Kidney tubule cell (primary cell): ENCODE results near the gene PRDM15.

ENCODE experiments used
- DNase-seq: peaks from one replicate; pipeline ENCODE4 v3.0.0-alpha.2; 2018; ENCODE audit warnings: low spot score

The PRDM15 gene

DNA sequence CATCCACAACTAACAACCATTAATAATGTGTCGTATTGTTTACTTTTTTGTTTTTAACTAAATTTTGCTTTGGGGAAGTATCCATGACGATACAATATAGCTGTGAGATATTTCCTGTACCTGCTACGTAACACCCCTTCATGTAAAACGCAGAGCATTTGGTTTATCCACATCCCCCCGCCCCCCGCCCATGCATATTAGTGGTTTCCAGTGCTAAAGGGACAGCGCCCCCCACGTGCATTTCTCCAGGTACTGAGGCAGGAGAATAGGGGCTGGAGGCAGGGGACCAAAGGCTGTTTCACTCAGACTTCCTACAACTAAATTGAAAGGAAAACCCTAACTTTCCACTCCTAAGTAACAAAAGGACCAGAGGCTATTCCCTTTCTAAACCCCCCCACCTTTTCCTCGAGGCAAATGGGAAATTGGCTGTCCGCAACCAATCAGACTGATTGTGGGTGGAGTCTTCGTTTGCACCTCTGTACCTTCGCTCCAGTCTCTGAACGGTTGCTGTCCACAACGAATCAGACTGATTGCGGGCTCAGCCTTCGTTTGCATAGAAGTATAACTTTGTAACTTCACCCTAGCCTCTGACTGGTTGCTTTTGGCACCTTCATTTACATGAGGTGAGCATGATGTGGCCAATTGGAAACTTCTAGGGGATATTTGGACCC lies 100.1 kb downstream of the PRDM15 start:
- peak; percentile 52 for DNase-seq

DNA sequence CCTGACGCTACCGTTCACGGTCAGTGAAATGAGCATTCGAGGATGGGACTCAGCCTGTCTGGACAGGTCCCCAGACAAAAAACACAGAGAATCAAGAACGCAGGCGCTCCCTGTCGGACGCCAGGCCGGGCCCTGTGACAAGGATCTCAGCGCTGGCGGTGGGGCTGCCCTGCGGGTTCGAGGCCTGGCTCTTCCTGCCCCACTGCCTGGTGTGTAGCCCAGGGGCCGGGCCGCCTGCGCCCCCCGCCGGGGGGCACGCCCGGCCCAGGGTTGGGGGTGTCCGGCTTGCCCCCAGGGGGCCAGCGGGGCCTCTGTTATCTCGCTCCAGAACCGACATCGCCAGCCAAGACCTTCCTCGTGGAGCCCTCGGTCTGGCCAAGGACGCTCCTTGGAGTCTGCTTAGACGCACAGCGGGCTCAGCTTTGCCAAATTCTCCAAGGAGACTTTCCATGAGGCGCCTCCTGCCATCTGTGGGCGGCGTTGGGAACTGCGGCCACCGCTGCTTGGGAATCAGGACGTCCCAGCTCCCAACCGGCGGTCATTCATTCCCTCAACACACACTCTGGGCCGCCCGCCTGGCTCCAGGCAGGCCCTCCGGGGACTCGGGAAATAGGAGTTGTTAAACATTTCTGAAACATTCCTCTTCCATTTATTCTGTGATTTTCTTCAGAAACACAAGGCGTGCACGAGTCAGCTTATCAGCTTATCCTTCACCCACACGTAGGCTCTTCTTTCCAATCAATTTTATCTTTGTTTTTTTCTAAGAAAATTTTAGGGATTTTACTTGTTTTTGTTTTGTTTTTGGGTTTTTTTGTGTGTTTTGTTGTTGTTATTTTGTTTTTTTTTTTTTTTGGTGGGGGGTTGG lies 101.0 kb downstream of the PRDM15 start:
- peak; percentile 87 for DNase-seq

DNA sequence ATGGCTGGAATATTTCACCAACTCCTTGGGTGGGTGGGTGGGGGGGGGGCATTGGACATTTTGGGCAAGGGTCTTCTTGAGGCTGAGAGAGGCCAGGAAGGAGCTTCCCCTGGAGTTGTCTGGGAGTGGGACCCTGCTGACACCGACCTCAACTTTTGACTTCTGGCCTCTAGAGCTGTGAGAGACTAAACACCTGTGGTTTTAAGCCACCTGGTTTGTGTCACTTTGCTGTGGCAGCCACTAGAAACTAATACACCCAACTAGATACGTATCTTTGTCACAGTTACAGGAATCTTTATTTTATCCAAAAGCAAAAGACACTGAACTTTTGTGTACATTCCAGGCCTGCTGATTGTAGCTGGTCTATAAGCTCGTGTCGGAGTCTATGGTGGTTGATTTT lies 102.4 kb downstream of the PRDM15 start:
- DNase-seq, result no peak

DNA sequence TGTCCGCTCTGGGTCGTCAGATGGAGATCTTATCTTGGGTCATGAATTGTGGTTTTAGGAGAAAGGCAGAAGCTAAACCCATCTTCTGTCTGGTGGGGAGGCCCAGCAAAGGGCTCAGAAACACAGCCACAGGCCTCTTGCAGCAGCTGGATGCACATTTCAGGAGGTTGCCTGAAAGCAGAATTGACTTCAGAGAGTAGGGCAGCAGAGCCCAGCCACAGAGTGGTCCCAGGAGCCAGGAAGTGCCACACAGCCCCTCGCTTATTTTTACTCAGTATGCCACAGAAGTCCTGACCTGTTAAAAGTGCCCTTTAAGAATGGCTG lies 104.0 kb downstream of the PRDM15 start:
- no peak for DNase-seq

DNA sequence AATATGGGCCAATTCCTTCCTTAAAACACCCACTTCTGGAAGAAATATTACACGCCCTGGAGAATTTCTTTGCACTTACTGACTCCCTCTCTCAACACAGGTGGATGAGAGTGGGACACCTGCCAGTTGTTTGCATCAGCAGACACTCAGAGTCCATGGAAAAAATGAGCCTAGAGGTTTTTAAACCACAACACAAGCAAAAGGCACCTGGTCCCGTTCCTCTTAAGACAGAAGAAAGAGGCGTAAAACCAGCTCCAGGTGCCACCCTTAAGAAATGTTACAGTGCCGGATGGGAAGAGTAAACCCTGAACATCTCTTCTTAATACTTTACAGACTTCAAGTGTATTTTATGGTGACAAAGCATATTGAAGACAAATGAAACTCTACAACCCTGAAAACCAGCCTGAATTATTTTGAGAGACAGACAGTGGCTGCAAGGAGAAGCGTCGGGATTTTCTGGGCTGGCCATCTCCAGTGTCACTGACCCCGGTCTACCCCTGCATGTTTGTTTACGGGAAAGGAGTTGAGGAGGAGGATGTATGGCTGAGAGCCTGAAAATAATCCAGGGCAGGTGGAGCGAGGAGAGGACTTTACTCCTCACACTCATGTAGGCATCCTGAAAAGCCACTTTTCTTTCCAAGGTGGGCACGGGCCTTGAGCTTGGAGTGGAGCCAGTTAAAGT lies 104.5 kb downstream of the PRDM15 start:
- DNase-seq, result no peak

DNA sequence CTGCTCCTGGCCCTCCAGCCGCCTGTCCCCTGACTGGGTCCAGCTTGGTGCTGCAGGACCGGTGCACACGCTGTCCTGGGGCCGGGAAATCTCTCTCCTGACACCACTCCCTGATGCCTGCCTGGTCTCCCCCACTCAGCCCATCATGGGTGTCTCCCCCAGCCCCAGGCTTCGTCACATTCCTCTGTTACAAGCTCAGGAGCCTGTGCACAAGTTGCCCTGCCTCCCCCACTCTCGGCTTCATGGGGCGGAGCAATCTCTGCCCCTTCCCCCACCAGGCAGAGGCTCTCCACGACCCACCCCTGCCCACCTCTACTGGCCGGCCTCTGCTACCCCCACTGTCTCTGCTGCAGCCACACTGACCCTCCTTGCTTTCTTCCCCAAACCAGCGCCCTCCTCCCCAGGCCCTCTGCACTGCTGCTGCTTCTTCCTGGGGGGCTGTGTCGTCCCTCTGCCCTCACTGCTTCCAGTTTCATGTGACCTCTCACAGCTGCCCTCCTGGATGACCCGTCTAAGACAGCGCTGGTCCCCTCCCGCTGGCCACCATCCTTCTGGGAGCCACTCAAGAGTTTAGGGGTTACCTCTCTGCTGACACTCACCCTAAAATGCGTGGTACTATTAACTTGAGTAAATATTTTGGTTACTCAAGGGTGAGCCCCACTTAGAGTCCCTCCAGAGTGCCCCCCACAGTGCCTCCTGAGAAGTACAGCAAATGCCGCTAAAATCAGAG lies 106.6 kb downstream of the PRDM15 start:
- no peak for DNase-seq

DNA sequence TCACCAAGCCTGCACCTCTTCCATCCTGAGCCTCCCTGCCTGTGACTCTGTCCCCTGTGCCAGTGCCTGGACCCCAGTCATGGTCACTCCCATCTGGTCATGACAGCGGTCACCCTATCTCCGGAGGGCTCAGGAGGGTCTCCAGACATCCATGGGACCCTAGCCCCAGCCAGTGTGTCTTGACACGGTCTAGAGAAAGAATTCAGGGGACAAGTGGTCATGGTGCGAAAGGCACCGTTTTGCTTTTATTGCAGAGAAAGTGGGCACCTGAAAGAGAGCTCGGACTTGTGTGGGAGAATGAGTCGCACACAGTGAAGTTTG lies 107.6 kb downstream of the PRDM15 start:
- DNase-seq, result no peak

DNA sequence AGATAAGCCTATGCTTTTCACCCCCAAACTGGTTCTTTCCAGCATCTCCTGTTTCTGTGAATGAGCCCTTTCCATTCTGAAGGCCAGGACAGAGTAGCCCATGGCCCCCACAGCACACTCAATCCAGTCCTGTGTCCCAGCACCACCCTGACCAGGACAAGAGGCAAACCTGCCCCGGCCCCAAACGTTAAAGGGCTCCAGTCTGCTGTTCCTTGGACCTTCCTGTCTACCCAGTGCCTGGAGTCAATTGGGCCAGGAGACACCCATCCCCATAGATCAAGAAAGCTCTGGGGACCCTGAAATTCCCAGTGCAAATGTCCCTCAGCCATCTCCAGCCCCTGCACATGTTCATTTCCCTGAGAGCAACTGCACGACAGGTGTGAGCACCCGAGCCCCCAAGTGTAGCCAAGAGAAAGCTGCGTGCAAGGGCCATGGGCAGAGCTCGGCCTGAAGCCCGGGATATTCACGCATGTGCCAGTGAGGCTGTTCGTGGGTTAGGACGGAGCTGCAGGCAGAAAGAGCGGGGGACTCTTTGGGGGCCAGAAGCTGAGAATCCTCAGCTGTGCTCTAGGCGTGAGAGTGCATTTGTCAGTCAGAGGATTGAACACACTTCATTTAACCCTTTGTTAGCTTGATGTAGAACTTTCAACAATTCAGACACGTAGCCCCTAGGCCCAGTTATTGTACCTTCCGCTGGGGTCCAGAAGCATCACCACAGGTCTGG lies 108.1 kb downstream of the PRDM15 start:
- DNase-seq, result no peak

DNA sequence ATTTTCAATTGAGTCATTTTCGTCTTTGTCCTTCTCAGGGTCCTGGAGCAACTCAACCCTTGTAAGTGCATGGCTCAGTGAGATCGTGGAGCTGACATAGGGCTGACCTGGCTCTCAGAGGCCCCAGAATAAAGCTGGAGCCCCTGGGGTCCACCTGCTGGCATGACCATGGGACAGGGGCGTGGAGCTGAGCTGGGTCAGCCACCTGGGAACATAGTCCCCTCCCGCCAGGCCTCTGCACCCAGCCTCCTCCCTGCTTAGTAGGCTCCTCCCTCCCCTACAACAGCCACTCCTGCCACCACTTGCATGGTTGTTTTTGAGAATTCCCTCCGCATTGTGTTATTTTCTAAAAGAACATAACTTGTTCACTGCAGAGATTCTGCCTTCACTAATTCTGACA lies 109.2 kb downstream of the PRDM15 start:
- no peak for DNase-seq

DNA sequence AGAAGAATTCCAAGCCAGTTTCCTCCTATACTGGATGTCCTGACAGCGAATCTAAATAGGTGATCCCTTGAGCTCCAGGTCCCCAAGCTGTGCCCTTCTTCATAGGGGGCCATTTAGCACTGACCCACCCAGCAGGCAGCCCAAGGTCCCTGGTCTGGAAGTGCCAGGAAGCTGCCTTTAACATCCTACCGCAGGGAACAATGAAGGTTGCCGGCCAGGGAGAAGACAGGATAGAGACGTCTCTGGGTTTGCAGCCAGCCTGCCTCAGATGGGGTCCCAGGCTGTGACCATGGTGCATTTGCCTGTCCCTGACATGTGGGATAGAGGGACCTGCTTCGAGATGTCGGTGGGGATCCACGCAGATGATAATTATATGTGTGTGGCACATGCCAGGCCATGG lies 109.6 kb downstream of the PRDM15 start:
- no peak for DNase-seq

DNA sequence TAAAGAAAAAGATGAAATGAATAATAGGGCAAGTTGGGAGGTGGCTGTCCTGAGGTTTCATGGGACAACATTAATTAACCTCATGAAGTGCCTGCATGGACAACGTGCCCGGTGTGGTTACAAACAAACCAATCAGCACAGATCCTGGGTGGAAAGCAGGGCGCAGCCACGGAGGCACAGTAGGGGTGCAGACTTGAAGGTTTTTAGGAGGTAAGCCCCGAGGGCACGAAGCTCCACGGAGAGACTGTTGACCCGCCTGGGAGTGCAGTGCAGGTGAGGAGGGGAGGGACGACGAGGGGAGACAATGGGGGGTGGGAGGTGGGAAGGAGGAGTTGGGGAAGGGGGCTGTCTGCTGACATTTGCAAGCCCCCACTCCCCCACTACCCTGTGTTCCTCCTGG lies 110.0 kb downstream of the PRDM15 start:
- DNase-seq, result no peak

DNA sequence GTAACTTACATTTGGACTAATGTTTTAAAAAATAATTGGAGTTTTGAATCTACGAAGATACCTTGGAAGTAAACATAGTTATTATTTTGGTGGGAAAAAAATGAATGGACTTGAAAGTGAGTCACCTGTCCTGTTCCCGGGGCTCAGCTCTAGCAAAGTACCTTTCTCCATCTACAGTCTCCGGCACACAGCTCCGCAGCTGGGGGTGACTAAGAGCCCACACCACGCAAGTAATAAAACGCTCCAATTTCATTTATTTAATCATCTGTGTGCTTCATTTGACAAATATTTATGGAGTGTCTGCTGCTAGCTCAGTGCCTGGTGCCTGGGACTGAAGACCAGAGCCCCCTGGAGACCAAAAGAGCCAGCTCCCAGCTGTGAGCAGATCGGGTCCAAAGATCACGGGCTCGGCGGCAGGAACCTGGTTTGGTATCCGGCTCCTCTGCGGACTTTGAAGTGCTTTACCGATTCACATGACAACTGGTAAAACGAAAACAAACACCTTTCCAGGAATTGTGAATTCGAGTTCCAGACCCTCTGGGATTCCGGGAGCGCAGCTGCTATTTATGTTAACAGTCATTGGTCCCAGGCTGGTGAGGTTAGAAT lies 110.6 kb downstream of the PRDM15 start:
- DNase-seq, result peak; percentile 92

DNA sequence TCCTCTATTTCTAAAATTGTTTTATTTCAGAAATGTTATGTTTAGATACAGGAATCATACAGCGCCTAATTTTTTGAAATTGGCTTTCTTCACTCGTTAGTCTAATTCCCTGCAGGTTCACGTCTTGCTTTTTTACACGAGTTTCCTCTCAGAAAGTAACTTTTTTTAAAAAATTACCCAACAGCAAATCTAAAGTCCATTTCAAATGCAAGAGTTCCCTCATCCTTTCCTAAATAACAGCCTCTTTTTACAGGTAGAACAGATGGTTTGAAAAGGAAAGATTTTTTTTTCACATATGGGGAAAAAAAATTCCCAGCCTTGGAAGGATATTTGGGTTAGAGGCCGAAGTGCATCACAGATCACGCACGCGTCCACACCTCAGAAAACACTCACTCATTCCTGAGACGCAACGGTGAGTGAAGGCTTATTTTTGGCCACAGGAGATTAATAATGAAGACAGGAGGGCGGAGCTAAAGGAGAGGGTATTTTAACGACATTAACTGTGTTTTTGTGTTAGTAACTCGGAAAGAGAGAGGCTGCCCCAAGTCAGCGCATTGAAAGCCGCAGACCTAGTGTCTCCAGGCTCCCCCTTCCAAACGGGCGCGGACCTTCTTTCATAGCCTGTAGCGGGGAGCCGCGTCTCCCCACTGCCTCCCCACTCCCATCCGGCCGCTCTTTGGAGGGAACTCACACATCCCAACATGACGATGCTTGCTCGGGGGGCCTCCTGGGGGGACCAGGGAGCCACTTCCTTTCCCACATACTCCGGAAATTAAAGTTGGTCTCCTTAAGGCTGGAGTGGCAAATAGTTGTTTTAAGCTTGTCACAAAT lies 111.3 kb downstream of the PRDM15 start:
- DNase-seq, result peak; percentile 90

DNA sequence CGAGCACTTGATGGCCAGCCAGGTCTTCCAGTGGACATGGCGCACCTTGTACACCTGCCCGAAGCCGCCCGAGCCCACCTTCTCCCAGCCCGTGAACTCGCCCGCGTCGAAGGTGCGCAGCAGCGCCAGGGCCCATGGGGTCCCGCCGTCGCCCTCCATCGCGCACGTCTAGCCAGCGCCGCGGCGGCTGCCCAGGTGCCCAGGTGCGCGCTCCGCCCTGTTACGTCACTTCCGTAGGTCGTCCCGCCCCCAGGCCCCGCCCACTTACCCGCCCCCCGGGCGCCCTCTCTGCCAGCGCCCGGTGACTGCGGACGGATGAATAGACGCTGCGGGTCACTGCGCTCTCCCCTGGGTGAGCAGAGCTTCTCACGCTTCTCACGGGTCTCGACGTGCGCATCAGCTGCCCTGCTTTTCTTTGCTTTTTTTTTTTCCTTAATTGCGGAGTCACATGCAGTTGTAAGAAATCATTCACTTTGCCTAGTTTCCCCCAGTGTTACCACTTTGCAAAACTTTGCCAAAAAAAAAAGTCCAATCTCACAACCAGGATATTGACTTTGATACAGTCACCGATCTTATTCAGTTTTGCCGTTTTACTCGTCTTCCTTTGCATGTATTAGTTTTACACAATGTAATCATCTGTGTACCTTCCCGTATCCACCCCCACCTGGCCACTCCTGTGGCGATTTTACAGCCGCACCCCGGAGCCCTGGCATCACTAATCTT lies 112.1 kb downstream of the PRDM15 start, which contains the start of gene RIPK4:
Gene RIPK4 (minus strand): TSS at position 170 of the 723 bp plus-strand sequence. CDS start 11 bp downstream, at position 159.
- peak; percentile 96 for DNase-seq

DNA sequence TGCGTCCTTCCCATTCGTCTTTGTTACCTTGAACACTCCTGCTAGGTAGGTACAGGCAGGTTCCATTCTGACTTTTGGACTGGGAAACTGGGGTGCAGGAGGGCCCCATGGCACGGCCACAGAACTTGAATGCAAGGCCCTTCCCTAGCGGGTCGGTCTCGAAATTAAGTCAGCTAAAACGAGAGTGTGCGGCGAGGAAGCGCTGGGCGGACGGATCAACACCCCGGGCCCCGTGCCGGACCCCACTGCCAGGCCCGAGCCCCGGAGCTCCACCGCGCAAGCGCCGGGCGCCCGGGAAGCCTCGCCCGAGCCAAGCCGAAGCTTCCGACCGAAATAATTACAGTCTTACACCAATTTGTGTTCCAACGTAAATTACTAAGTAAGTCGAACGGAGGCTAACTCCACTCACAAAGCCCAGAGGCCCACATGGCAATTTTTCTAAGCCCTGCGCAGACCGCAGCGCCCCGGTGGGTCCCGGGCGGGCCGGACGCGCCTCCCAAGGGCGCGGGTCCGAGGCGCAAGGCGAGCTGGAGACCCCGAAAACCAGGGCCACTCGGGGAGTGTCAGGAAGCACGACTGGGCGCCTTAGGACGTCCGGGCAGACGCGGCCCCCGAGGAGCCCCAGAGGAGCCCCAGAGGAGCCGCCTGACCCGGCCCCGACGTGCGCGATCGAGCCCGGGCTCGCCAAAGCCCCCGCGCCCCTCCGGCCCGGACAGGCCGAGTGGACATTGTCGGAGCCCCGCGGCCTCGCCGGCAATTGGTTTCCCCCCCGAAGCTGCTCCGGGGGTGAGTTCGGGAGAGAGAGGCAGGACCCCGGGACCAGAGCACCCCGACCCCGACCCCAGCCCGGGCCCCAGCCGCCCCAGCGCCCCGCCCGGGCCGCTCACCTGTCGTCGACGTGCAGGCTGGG lies 112.9 kb downstream of the PRDM15 start:
- peak; percentile 42 for DNase-seq

DNA sequence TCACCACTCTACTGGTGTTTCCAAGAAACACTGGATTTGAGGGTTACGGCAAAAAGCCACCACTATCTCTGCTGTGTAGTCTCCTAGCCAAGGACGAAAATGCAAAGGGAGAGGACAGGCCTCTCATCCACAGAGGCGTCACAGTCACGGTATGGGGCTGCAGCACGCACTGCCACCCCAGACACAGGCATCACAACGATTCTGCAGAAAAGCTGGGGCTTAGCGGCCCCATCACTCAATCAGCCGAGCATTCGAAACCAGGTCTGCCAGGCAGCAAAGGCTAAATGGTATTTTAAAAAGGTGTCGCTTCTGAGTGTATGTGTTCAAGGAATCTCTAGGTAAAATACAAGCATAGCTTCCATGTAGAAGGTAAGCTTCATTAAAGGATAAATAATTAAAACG lies 113.7 kb downstream of the PRDM15 start:
- DNase-seq, result peak; percentile 35

DNA sequence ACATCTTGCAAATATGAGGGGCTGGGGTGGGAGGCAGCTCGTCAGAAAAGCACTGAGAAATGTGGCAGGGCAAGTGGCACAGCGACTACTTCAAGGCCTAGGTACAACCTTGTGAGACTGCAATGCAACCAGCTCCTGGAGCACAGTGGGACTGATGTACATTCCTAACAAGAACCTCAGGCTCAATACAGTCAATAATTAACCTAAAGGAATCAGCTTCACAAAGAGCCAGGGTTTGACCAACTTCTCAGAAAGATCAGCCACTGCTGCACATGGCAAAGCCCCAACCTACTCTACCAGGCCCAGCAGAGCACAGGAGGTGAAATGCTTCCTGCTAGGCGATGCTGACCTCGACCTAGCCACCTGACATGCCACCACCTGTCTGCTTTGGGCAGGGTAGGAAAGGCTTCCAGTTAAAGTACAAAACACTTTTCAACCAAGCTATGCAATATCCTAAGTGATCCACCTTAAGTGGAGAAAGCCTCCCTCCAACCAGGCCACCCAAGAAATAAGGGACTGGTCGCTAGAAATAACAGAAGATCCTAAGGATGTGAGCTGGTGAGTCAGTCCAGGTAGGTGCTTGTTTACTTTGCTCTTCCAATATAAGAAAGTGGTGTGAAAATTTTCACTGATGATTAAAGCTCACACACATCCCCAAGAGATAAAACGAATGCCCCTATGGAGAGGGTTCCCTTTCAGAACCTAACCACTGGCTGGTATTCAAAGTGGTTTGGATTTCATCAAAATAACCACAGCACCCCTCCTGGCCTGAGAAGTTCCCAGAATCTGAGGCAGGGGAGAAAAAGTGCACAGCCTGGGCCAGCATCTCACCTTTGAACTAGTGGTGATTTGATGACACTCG lies 114.4 kb downstream of the PRDM15 start:
- peak; percentile 94 for DNase-seq

DNA sequence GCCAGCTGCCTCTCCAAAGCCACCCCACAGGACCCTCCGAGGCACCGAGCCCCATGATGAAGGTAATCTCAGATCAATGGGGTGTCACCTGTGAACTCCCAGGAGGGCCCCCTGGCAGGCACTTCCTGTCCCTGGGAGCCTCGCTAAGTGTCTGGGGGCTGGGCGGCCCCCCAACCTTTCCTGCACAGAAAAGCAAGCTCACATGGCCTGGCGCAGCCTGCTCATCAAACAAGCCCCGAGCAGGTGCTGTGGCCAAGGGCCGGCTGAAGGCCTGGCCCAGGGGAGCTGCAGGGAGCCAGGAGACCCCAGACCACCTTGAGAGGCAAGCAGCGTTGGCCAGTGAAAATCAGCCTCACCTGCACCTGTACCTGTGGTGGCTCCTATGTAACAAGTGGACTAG lies 115.1 kb downstream of the PRDM15 start:
- DNase-seq, result no peak
